HFFc6 (cell line): ENCODE data around the gene PARD3. TPM values are rescaled to one million over a fixed set of nuclear protein-coding genes. Genes with fewer than 3 reads are reported as not detected.

Source experiments
- DNase-seq: peaks from one replicate; pipeline ENCODE4 v3.0.0-alpha.2; 2018
- H3K27ac Mint-ChIP-seq: 2 replicates; pipeline ENCODE4 v1.8.0; 2020; ENCODE audit warnings: mild to moderate bottlenecking, mixed read lengths
- H3K27me3 Mint-ChIP-seq: 2 replicates; pipeline ENCODE4 v1.8.0; 2021; ENCODE audit warnings: mild to moderate bottlenecking, moderate library complexity, mixed read lengths; ENCODE audit not compliant: insufficient read depth
- H3K36me3 Mint-ChIP-seq: 2 replicates; pipeline ENCODE4 v1.8.0; 2021; ENCODE audit warnings: low read depth, mixed read lengths
- H3K4me1 Mint-ChIP-seq: 2 replicates; pipeline ENCODE4 v1.8.0; 2020; ENCODE audit warnings: low read depth, mixed read lengths
- H3K4me3 Mint-ChIP-seq: 2 replicates; pipeline ENCODE4 v1.8.0; 2020; ENCODE audit warnings: mild to moderate bottlenecking, moderate library complexity, mixed read lengths
- H3K9me3 Mint-ChIP-seq: 2 replicates; pipeline ENCODE4 v1.8.0; 2020; ENCODE audit warnings: mild to moderate bottlenecking, mixed read lengths
- CTCF ChIP-seq: fragments of 200-600 bp; sonication (generic); IDR thresholded peaks from 2 replicates; pipeline ENCODE4 v1.5.0; 2021; ENCODE audit warnings: antibody characterized with exemption, mild to moderate bottlenecking
- total RNA-seq, 6 experiments: library from RNA; stranded (reverse); fragmentation: NEBNext Ultra II Directional; extraction: Animal tissue kit (Norgen Biotek cat#: 25700); gene quantifications; 2 replicates in 1 of 6; 3 replicates in 5 of 6; pipeline ENCODE4 v1.2.3, GENCODE V29; 2021

Gene PARD3
- total RNA-seq, 6 experiments from 2014 or later, result 19.9 to 24.3 (median 23.1) TPM

GRCh38 chr10:34166354-34166753 is 648.7 kb downstream of the PARD3 start:
- H3K4me1 Mint-ChIP-seq, result peaks cover 17% of the 10 kb centered on the region
- no peaks in the 10 kb centered on the region; the same call in none of the 2 replicates for H3K27me3 Mint-ChIP-seq
- no peak for DNase-seq
- TF ChIP-seq CTCF, result no peak
- no peaks in the 10 kb centered on the region for H3K9me3 Mint-ChIP-seq
- no peaks in the 10 kb centered on the region for H3K36me3 Mint-ChIP-seq
- no peak overlapping the region for H3K27ac Mint-ChIP-seq
- H3K4me3 Mint-ChIP-seq, result no peak overlapping the region

- no peak for TF ChIP-seq CTCF
- Mint-ChIP-seq H3K4me3 (no peak overlapping the region), H3K27me3 (no peaks in the 10 kb centered on the region; the same call in none of the 2 replicates), H3K9me3 (no peaks in the 10 kb centered on the region), H3K36me3 (no peaks in the 10 kb centered on the region), H3K4me1 (peaks cover 10% of the 10 kb centered on the region), H3K27ac (no peak overlapping the region)
- DNase-seq, result no peak
These were observed 651.1 kb downstream of the PARD3 start for GRCh38 chr10:34164029-34164428.

GRCh38 chr10:34163075-34163905 is 651.8 kb downstream of the PARD3 start:
- DNase-seq, result no peak
- Mint-ChIP-seq H3K27me3 (no peaks in the 10 kb centered on the region; the same call in none of the 2 replicates), H3K27ac (no peak overlapping the region), H3K4me1 (peaks cover 10% of the 10 kb centered on the region), H3K9me3 (no peaks in the 10 kb centered on the region), H3K36me3 (no peaks in the 10 kb centered on the region), H3K4me3 (no peak overlapping the region)
- TF ChIP-seq CTCF, result no peak

GRCh38 chr10:34161777-34162370 is 653.2 kb downstream of the PARD3 start:
- no peaks in the 10 kb centered on the region; the same call in none of the 2 replicates for H3K27me3 Mint-ChIP-seq
- no peak for TF ChIP-seq CTCF
- no peak for DNase-seq
- no peak overlapping the region for H3K4me3 Mint-ChIP-seq
- H3K36me3 Mint-ChIP-seq, result no peaks in the 10 kb centered on the region
- no peaks in the 10 kb centered on the region for H3K9me3 Mint-ChIP-seq
- peaks cover 21% of the 10 kb centered on the region for H3K4me1 Mint-ChIP-seq
- no peak overlapping the region for H3K27ac Mint-ChIP-seq

GRCh38 chr10:34160595-34160994 is 654.5 kb downstream of the PARD3 start:
- H3K27ac Mint-ChIP-seq, result no peak overlapping the region
- TF ChIP-seq CTCF, result no peak
- H3K27me3 Mint-ChIP-seq, result no peaks in the 10 kb centered on the region; the same call in none of the 2 replicates
- no peaks in the 10 kb centered on the region for H3K9me3 Mint-ChIP-seq
- H3K4me1 Mint-ChIP-seq, result peaks cover 30% of the 10 kb centered on the region
- no peak overlapping the region for H3K4me3 Mint-ChIP-seq
- H3K36me3 Mint-ChIP-seq, result no peaks in the 10 kb centered on the region
- no peak for DNase-seq
